HG02678 (cell line): ENCODE results near the gene SMPX.

Source experiments
- ATAC-seq: cut with Tn5 transposase; IDR thresholded peaks from one replicate; pipeline ENCODE4 v1.9.1; 2021; ENCODE audit warnings: mild to moderate bottlenecking, moderate library complexity; ENCODE audit not compliant: unreplicated experiment

The SMPX gene

DNA sequence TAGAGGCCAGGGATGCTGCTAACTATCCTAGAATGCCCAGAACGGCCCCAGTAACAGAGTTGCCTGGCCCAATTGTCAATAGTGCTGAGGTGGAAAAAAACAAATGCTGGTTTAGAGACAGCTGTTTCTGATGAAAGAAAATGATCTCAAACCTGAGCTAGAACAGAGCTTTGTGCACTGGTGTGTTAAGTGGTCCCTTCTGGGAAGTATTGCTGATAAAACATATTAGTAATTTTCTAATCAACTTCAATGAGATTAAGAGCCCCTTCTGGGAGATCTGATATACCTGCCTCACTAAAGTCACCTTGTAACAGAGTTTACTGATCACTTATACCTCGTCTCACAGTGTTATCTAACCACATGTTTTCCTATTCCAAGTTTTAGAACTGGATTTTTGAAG, 42.1 kb downstream of the SMPX start:
- ATAC-seq: no peak

DNA sequence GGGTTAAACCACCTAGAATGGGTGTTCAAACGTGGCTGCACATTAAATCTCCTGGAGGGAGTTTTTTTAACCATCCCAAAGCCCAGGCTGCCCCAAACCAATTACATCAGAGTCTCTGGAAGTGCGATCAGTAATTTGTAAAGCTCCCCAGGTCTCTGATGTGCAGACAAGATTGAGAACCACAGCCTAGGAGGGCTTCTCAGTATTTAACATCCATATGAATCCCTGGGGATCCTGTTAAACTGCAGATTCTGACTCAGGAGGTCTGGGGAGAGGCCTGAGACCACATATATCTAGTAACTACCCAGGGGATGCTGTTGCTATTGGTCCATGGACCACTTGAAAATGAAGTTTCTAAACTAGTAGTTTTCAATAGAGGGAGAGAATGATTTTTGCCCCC, 42.6 kb downstream of the SMPX start:
- no peak for ATAC-seq

DNA sequence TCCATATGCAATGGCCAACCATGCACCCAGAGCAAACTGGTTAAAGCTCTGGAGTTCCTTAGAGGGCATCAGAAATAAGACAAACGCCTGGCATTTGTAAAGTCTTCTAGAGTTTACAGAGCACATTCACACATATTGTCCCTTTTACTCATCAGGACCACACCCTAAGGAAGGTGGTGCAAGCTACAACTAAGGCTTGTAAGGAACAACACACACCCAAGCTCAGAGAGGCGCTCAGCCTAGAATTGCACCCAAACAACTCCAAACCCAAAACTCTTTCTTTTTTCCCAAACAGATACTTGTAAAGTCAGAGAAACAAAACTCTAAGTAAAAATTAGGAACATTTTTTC, 46.1 kb downstream of the SMPX start:
- no peak for ATAC-seq

DNA sequence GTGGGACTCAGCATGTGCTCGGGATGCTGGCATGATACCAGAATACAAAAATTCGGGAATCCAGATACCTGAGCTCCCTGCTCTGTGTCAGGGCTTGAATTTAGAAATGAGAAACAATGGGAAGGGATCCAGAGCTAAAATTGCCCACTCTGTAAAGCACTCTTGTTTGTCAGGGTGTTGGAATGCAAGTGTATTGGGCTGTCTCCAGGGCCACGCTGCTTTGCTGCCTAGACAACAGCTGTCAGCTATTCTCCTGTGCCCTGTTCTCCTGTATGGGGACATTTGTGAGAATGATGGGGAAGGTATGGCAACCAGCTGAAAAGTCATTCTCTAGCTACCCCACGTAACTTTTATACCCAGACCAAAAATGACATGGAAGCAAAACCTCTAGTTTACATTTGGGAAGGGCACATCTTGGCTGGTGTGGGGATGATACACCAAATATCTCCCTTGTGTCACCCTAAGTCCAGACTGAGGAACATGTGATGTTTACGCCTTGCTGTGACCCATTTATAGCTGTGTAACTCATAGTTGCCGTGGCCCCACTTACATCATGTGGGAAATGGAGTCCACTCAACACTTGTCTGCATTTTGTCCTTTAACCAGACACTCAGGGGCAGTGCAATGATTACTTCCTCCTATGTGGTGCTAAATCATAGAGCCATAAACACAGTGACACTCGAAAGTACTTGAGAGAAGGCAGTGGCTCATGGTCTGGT, 46.6 kb downstream of the SMPX start:
- ATAC-seq: no peak

DNA sequence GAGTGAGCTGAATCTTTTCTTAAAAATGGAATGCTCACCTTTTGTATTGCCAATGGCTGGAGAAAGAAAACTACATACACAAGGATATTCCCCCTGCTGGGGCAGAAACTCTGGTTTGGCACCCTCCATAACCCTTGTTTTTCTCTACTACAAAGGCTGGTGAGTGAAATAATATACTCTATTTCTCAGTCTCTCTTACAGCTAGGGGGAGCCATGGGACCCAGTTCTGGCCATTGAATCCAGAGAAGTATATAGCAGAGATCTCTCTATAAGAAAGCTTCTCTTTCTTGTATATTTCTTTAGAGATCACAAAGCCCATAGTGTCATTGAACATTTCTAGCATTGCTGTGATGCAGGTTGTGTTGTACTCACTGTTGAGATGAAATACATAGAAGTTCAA, 49.8 kb downstream of the SMPX start:
- no peak for ATAC-seq

DNA sequence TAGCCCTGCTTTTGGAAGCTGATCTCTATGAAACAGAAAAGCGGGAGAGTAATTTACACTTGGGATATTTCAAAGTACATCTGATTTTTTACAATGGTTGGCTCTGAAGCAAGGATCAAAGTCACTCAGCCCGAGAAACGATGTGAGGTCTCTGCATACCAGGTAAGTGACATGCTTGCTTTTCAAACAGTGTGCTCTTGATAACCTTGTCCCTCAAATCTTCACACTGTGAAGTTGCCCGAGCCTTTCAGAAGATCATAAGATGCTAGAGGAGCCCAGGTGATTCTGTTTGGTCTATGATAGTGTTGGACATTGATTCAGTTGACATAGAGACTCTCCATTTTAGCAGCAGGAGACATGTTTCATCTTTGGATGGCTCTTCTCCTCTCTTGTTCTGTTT, 52.7 kb downstream of the SMPX start:
- ATAC-seq: no peak

DNA sequence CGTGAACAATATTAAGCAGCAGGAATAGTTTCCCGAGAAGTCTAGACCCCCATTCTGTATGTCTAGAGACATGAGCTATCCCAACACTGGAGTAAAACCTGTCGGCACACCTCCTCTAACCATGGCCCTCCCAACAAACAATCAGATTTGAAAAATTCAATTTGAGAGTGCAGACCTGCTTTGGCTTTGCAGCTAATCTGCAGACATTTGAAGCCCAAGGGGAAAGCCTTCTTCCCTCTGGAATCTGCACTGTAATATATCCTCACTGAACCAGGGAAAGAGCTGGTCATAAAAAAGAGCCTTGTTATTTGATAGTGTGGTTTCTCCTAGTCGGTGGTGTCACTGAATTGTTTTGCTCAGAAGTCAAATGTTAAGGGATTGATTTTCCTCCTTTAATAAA, 55.2 kb downstream of the SMPX start:
- no peak for ATAC-seq

DNA sequence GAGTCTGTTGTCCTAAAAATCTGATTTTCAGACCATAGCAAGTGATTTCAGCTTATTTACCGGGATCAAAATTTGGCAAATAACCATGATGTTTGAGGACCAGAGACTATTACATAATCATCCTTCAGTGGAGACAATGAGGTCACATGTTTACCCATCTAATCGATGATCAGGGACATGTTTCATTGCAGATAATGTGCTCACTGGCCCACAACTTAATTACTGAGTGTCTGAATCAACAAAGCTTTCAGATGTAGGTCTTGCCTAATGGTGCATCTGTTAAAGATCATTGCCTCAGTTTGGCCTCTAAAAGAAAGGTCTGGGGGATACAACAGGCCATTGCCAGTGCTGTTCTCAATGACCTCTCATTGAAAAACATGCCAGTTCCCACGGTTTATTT, 56.9 kb downstream of the SMPX start:
- ATAC-seq: no peak

DNA sequence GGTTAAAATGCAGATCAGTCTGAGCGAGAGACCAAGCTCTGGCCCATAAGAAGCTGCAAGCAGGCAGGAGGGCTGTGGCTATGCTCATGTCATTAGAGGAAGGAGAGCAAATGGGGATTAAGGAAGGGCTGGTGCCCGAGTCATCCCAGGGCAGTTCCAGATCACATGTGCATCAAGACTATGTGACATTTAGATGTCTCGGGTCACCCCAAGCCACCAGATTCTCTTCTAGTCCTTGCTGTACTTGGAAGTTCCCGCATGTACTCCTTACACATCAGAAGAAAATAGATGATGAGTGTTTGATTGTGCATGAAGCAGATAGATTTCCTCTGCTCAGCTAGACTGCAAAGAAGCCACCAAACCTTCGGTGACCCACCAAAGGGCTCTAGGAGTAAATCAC, 57.6 kb downstream of the SMPX start:
- ATAC-seq: no peak

DNA sequence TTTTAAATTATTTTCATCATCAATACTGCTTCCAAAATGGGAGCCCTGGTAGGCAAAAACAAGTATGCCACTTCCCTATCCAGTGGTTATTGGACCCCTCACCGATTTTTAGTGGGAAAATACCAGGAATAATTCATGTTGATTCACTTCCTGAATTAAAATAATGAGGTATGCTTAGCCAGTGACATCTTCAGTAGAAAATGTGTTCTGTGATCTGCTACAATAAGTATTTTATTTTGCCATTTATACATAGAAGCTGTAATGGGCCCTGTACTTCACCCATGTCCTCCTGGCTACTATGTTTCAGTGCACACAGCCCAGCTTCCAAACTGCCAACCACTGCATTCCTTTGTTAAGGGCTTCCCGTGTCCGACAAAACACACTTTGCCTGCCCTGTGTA, 58.8 kb downstream of the SMPX start:
- no peak for ATAC-seq

DNA sequence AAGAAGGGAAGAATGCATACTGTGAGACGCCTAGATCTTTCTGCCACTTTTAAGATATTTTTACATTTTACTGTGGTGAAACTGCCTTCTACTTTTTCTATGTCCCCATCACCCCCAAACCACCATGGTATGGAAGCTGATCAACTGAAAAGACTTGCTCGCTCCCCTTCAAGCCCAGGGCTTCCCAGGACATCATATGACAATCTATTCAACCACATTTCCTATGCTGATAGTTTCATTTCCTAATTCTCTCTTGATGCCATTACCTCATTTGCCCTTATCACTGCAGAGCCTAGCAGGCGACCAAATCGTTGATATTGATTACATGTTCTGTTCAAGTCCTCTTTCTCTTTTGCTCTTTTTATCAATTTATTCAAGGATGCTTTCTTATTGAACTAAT, 59.6 kb downstream of the SMPX start:
- ATAC-seq: no peak

DNA sequence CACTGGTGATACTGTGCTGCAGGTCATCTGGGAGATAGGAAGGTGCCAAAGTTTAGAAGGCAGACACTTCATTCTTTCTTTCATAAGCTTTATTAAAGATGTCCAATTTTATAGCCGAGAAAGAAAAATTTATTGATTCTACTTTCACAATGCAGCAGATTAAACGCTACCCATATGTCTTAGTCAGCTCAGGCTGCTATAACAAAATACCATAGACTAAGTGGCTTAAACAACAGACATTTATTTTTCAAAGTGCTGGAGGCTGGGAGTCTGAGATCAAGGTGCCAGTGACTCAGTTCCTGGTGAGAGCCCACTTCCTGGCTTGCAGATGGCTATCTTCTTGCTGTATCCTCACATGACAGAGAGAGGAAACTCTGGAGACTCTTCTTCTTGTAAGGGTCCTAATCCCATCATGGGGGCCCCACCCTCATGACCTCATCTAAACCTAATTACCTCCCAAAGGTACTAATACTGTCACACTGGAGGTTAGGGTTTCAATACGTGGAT, 66.4 kb downstream of the SMPX start:
- no peak for ATAC-seq

DNA sequence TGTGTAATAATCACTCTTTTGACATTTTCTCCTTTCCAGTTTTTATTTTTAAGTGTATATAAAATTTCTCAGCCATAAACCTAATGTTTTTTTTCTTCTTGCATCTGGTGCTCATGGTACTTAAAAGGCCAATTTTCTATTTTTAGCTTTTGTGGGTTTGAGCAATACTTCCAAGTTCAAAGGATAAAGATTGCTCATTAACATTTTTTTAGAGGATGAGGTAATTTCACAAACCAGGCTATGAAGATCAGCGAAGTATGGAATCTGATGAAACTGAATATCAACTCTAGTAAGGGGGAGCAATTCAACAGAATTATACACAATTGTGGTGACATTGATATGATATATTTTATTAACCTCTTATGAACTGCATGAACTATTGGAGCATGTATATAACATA, 74.0 kb downstream of the SMPX start:
- ATAC-seq: no peak

DNA sequence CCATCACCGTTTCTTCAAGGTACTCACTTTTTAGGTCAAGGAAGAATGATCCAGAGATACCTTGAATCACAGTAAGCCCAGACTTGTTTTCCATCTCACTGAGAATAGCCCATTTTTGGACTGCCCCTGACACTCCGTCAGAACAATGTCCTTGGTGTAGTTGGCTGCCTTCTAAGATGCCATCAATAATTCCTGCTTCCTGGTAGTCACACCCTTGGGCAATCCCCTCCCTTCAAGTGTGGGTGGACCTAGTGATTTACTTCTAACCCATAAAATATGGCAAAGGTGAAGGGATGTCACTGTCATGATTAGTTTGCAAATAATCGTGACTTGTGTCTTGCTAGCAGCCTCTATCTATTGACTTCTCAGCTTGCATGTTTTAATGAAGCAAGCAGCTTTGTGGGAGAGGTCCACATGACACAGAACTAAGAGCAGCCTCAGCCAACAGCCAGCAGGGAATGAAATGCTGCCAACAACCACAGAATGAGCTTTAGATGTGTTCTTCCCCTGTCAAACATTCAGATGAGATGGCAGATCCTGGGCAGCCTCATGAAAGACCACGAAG, 79.8 kb downstream of the SMPX start:
- no peak for ATAC-seq

DNA sequence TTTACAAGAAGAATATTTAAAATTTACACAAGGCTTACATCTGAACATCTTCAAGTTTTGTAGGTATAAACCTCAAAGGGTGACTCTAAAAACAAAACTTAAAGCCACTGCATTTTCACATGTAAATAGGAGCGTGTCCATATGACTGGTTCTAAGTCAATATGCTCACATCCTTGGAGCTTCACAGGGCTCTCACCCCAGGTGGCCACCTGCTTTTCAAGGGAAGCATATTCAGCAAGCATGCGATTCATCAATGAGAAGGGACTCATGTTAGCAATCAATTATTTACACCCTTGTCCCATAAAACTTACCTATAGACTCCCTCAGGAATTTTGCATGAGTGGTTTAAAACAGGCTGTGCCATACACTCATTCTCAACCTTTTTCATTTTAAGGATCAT, 82.0 kb downstream of the SMPX start:
- no peak for ATAC-seq

DNA sequence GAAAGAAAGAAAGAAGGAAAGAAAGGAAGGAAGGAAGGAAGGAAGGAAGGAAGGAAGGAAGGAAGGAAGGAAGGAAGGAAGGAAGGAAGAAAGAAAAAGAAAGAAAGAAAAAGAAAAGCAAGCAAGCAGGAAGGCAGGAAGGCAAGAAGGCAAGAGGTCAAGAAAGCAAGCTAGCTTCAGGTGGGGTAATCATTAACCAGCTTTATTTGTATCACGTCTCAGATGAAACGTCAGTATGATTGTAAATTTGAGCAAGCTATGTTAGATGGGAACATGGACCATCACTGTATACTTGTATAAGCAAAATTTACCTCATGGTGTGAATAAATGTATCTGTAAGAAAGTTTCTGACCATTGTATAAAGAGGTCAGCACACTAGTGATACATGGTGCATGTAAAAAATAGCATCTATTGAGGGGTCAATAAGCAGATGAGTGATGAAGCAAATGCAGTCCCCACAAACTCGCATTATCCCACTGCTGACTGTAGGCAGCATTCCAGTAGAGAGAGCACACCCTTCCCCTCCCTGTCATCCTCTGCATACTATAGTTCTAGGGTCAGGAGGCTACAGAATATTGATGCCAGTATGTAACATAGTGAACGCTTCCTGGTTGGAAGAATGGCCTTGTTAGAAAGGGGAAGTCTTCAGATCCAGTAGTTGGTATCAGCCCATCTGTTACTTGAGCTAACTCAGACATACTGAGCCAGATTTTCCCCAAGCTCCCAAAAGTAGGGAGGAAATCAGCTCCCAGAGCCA, 83.3 kb downstream of the SMPX start:
- no peak for ATAC-seq

DNA sequence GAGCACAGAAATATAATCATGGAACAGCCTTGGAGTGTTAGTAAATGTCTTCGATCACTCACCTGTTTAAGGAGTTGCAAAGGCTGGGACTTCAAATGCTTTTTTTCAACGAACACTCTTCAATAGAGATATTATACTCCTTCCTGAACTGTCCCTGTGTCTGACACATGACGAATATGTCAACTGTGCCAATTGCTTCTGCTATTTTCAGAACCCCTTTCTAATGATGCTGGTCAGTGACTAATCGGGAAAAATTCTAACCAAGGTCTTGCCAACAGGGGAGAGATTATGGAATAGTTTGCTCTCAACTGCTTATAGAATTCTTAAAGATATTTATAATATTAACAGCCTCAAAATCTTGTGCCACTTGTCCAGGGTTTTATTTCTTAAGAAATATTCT, 91.2 kb downstream of the SMPX start:
- no peak for ATAC-seq

DNA sequence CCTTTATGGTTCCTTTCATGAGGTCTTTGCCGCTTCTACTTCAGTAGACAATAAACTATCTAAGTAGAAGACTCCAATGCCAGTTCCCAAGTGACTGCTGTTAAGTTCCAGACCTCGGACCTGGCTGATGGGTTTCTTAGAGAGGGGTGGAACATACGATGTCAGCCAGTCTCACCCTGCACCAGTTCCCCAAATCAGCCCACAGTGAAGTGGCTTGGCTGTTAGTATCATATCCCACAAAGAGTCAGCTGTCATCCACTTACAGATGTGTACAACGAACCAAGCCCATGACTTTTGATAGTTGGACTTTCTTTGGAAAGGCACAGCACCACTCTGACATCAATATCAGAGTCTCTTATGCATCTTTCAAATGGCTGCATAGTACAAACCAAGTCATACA, 91.7 kb downstream of the SMPX start:
- no peak for ATAC-seq

DNA sequence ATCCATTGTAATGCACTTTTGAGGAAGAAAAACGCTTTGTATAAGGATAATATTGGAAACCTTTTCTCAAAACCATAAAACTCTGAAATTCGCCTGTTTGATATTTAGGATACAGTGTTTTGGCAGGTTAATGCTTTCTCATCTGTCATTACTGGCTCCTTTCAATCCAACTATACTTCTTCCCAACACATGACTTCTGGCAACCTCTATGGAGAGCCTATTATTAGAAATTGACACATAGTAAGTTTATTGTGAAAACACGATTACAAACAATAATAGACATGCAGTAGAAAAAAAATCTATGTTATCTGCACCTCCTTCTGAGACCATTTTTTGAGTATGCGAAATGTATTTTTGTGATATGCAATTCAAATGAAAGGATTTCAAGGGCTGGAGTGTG, 95.2 kb downstream of the SMPX start:
- no peak for ATAC-seq

DNA sequence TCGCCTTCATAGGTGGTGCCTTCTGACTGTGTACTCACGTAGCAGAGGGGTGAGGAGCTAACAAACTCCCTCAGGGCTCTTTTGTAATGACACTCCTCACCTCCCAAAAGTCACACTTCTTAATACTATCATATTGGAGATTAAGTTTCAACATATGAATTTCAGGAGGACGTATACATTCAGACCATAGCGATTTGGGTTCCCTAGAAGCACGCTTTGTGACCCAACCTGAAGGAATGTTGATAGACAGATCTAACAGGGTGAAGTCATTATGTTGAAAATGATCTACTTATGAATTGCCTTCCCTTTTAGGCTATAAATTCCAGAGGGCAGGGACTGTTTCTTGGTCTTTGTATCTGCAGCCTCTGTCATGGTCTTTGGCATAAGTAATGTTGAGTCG, 96.6 kb downstream of the SMPX start:
- ATAC-seq: no peak

DNA sequence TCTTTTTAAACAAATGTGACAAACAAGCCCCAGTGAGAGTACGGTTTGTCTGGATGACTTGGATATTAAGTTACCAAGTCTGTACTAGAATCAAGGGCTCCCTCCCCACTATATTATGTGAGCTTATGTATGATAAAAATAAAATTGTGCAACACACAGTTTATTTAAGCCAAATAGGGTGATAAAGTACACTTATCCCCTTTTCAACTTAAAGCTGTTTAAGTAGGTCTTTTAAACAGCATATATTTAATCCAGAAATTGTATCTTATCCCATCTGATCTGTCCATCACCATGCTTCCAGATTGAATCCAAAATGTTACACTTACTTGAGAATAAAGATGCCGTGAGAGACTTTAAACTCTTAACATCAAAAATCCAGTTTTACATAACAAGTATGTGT, 97.8 kb downstream of the SMPX start:
- no peak for ATAC-seq

DNA sequence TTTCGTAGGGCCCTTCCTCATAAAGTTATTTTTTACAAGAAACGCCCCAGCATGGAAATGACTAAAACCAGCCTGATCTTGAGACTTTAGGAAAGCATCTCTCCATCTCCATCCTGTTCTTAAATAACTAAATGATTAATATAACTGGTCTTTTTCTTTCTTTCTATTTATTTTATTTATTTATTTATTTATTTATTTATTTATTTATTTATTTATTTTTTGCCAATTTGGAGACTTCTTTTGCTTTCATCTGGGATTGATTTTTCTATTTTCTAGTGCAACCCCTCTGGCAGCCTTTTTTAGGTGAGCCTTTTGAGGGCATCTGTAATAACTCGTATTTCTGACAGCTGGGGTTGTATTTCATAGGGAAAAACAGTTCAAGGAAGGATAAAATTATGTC, 98.6 kb downstream of the SMPX start:
- ATAC-seq: no peak
